MM.1S (cell line): ENCODE measurements around the gene MMP24OS.

Experiments used
- DNase-seq: peaks from one replicate; pipeline ENCODE4 v3.0.0-alpha.2; 2015
- H2AFZ ChIP-seq: fragments of 300-600 bp; sonication (generic); 2 replicates; pipeline ENCODE4 v1.6.0; 2016; ENCODE audit warnings: antibody characterized with exemption, low read length
- H3F3A ChIP-seq: fragments of 300-600 bp; sonication (generic); 2 replicates; pipeline ENCODE4 v1.6.1; 2016; ENCODE audit warnings: mild to moderate bottlenecking, antibody characterized with exemption, low read length, moderate library complexity, mixed read lengths; ENCODE audit not compliant: insufficient read depth
- H3K27ac ChIP-seq: fragments of 300-600 bp; sonication (generic); 2 replicates; pipeline ENCODE4 v1.5.1; 2016; ENCODE audit warnings: mild to moderate bottlenecking, low read length
- H3K27me3 ChIP-seq: fragments of 300-600 bp; sonication (generic); replicated peaks from 2 replicates; pipeline ENCODE4 v1.6.0; 2016; ENCODE audit warnings: low read length; ENCODE audit not compliant: insufficient read depth
- H3K36me3 ChIP-seq: fragments of 300-600 bp; sonication (generic); replicated peaks from 2 replicates; pipeline ENCODE4 v1.6.1; 2016; ENCODE audit warnings: mild to moderate bottlenecking, low read length, mixed read lengths; ENCODE audit not compliant: insufficient read depth
- H3K4me1 ChIP-seq: fragments of 300-600 bp; sonication (generic); 2 replicates; pipeline ENCODE4 v1.6.1; 2016; ENCODE audit warnings: low read length, mixed read lengths
- H3K4me2 ChIP-seq: fragments of 300-600 bp; sonication (generic); 2 replicates; pipeline ENCODE4 v1.6.0; 2016; ENCODE audit warnings: low read depth, low read length
- H3K4me3 ChIP-seq: fragments of 300-600 bp; sonication (generic); 2 replicates; pipeline ENCODE4 v1.5.1; 2016; ENCODE audit warnings: low read length, mixed read lengths
- H3K79me2 ChIP-seq: fragments of 300-600 bp; sonication (generic); 2 replicates; pipeline ENCODE4 v1.6.1; 2016; ENCODE audit warnings: mixed run types, low read length, mixed read lengths
- H3K9ac ChIP-seq: fragments of 300-600 bp; sonication (generic); 2 replicates; pipeline ENCODE4 v1.6.1; 2016; ENCODE audit warnings: low read length, mixed read lengths
- H3K9me2 ChIP-seq: fragments of 300-600 bp; sonication (generic); replicated peaks from 2 replicates; pipeline ENCODE4 v1.6.1; 2016; ENCODE audit warnings: mild to moderate bottlenecking, low read length, mixed read lengths; ENCODE audit not compliant: insufficient read depth
- H3K9me3 ChIP-seq: fragments of 300-600 bp; sonication (generic); replicated peaks from 2 replicates; pipeline ENCODE4 v1.6.1; 2016; ENCODE audit warnings: mild to moderate bottlenecking, low read length, mixed read lengths; ENCODE audit not compliant: insufficient read depth
- H4K20me1 ChIP-seq: fragments of 300-600 bp; sonication (generic); 2 replicates; pipeline ENCODE4 v1.6.1; 2016; ENCODE audit warnings: mild to moderate bottlenecking, low read length, moderate library complexity, mixed read lengths; ENCODE audit not compliant: insufficient read depth
- CTCF ChIP-seq: fragments of 300-600 bp; sonication (generic); IDR thresholded peaks from 2 replicates; pipeline ENCODE4 v1.5.1; 2016; ENCODE audit warnings: antibody characterized with exemption, low read length, mixed read lengths
- EZH2 ChIP-seq: fragments of 300-600 bp; sonication (generic); optimal IDR thresholded peaks from 2 replicates; pipeline ENCODE3; 2017; ENCODE audit warnings: low read depth, mild to moderate bottlenecking, antibody characterized with exemption, low read length, mixed read lengths
- EZH2phosphoT487 ChIP-seq: fragments of 300-600 bp; sonication (generic); IDR thresholded peaks from 2 replicates; pipeline ENCODE4 v1.6.1; 2018; ENCODE audit warnings: antibody characterized with exemption, low read length

The MMP24OS gene

GRCh38 chr20:35248641-35249475, 29.1 kb downstream of the MMP24OS start:
- Histone ChIP-seq H3K27me3 (no peaks in the 10 kb centered on the region), H4K20me1 (no peaks in the 10 kb centered on the region), H3K36me3 (no peaks in the 10 kb centered on the region), H3K4me3 (no peak overlapping the region), H3K4me1 (peaks cover 7% of the 10 kb centered on the region; the same call in 1 of the 2 replicates), H3K9me3 (no peaks in the 10 kb centered on the region), H3K79me2 (no peaks in the 10 kb centered on the region), H3F3A (no peaks in the 10 kb centered on the region), H3K4me2 (no peak overlapping the region), H3K9ac (no peak overlapping the region), H3K27ac (no peak overlapping the region), H2AFZ (no peak overlapping the region), H3K9me2 (no peaks in the 10 kb centered on the region)
- TF ChIP-seq EZH2phosphoT487 (no peak), EZH2 (no peak), CTCF (no peak)
- DNase-seq = no peak

- TF ChIP-seq CTCF (no peak), EZH2phosphoT487 (no peak), EZH2 (no peak)
- no peak for DNase-seq
Observed at GRCh38 chr20:35246723-35247122, 31.2 kb downstream of the MMP24OS start.

GRCh38 chr20:35243986-35244385, 33.9 kb downstream of the MMP24OS start:
- TF ChIP-seq EZH2 = no peak
- TF ChIP-seq CTCF = no peak
- TF ChIP-seq EZH2phosphoT487 = no peak
- DNase-seq = no peak

More at GRCh38 chr20:35246723-35247122, 31.2 kb downstream of the MMP24OS start:
- Histone ChIP-seq H3K79me2 (no peaks in the 10 kb centered on the region), H3K4me2 (no peak overlapping the region), H3K9ac (no peak overlapping the region), H3K4me3 (no peak overlapping the region), H3K9me3 (no peaks in the 10 kb centered on the region), H4K20me1 (no peaks in the 10 kb centered on the region), H3F3A (no peaks in the 10 kb centered on the region), H3K27me3 (no peaks in the 10 kb centered on the region), H3K36me3 (no peaks in the 10 kb centered on the region), H3K4me1 (no peaks in the 10 kb centered on the region), H3K27ac (no peak overlapping the region), H3K9me2 (no peaks in the 10 kb centered on the region), H2AFZ (no peak overlapping the region)

More at GRCh38 chr20:35243986-35244385, 33.9 kb downstream of the MMP24OS start:
- Histone ChIP-seq H3K4me1 (no peaks in the 10 kb centered on the region), H2AFZ (no peak overlapping the region), H3K4me3 (no peak overlapping the region), H3K9me3 (no peaks in the 10 kb centered on the region), H3K4me2 (no peak overlapping the region), H3K36me3 (no peaks in the 10 kb centered on the region), H3K79me2 (no peaks in the 10 kb centered on the region), H3K9me2 (no peaks in the 10 kb centered on the region), H3K27ac (no peak overlapping the region), H3K27me3 (no peaks in the 10 kb centered on the region), H3K9ac (no peak overlapping the region), H4K20me1 (no peaks in the 10 kb centered on the region), H3F3A (no peaks in the 10 kb centered on the region)
